ENCODE results near the gene KCTD10. TPM values are rescaled to one million over a fixed set of nuclear protein-coding genes. Genes with fewer than 3 reads are reported as not detected.
A peak's percentile ranks its signal among the peaks of the same experiment; 100 is the strongest.

KCTD10 gene
- total RNA-seq, 2 experiments from 2014 or later, result 37.4 to 38.2 TPM

DNA sequence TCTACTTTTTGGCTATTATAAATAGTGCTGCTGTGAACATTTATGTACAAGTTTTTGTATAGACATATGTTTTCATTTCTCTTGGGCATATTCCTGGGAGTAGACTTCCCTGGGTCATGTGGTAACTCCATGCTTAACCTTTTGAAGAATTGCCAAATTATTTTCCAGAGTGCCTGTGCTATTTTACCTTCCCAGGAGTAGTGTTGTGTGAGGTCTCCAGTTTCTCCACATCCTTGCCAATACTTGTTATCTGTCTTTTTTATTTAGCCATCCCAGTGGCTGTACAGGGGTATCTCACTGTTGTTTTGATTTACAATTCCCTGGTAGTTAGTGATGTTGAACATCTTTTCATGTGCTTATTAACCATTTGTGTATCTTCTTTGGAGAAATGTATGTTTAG, 19.2 kb upstream of the KCTD10 start:
- Mint-ChIP-seq H3K4me1 (ENCODE audit: low read depth) (peaks cover 5% of the 10 kb centered on the region), H3K27ac (no peak overlapping the region), H3K36me3 (ENCODE audit: low read depth) (peaks cover 34% of the 10 kb centered on the region), H3K4me3 (no peak overlapping the region), H3K9me3 (no peaks in the 10 kb centered on the region), H3K27me3 (no peaks in the 10 kb centered on the region)
- ChIA-PET POLR2A (no interaction called here), CTCF (no interaction called here)
- ATAC-seq, result no peak
- DNase-seq, result no peak
- TF ChIP-seq, protein P1, sequence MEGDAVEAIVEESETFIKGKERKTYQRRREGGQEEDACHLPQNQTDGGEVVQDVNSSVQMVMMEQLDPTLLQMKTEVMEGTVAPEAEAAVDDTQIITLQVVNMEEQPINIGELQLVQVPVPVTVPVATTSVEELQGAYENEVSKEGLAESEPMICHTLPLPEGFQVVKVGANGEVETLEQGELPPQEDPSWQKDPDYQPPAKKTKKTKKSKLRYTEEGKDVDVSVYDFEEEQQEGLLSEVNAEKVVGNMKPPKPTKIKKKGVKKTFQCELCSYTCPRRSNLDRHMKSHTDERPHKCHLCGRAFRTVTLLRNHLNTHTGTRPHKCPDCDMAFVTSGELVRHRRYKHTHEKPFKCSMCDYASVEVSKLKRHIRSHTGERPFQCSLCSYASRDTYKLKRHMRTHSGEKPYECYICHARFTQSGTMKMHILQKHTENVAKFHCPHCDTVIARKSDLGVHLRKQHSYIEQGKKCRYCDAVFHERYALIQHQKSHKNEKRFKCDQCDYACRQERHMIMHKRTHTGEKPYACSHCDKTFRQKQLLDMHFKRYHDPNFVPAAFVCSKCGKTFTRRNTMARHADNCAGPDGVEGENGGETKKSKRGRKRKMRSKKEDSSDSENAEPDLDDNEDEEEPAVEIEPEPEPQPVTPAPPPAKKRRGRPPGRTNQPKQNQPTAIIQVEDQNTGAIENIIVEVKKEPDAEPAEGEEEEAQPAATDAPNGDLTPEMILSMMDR (IDR thresholded peaks at IDR 0.05), result no peak
- intact Hi-C loops (cut with micrococcal nuclease), result no loop called here

DNA sequence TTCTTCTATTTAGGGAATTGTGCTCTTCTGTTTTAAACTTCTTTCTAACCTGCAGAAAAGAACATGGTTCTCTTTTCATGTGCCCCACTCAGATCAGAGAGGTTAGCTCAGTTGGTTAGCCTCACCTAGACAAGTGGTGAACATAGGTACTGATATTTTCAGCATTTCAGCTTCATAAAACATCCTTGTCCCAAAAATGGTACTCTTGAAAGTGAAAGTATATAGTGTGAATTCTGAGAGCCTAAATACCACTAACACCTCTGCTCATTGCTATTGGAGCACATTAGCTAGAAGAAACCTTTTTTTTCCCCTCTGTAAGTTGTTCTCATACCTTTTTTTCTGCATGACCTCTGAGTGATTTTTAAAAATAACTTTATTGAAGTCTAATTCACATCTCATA, 17.9 kb upstream of the KCTD10 start:
- peak overlapping the region; percentile 16 for H3K27ac Mint-ChIP-seq
- ChIA-PET POLR2A (interaction anchor here (2.1 kb wide), 1 partner anchor 18 kb away, joined by 6 read pairs; the partner anchor contains the start of genes KCTD10 and UBE3B), CTCF (interaction anchor here (0.8 to 1.4 kb wide), 4 partner anchors 62 to 103 kb away, joined by 3 to 5 read pairs (median 3); no protein-coding TSS in a partner anchor)
- H3K27me3 Mint-ChIP-seq, result no peaks in the 10 kb centered on the region
- DNase-seq (no peak), ATAC-seq (no peak)
- no peaks in the 10 kb centered on the region for H3K9me3 Mint-ChIP-seq
- H3K4me3 Mint-ChIP-seq, result no peak overlapping the region
- H3K4me1 Mint-ChIP-seq (ENCODE audit: low read depth), result peaks cover 5% of the 10 kb centered on the region
- peaks cover 28% of the 10 kb centered on the region for H3K36me3 Mint-ChIP-seq (ENCODE audit: low read depth)
- intact Hi-C loops (cut with micrococcal nuclease), result no loop called here
- TF ChIP-seq, protein P1 (IDR thresholded peaks at IDR 0.05), result no peak

- TF ChIP-seq, protein P1 (IDR thresholded peaks at IDR 0.05), result no peak
- H3K4me3 Mint-ChIP-seq, result no peak overlapping the region
- ATAC-seq (no peak), DNase-seq (no peak)
- H3K36me3 Mint-ChIP-seq (ENCODE audit: low read depth), result peaks cover 34% of the 10 kb centered on the region
- ChIA-PET CTCF (interaction anchor here (0.5 to 1.4 kb wide), 6 partner anchors 62 to 281 kb away, joined by 3 to 5 read pairs (median 3); no protein-coding TSS in a partner anchor), POLR2A (interaction anchor here (2.1 kb wide), 1 partner anchor 17 kb away, joined by 6 read pairs; the partner anchor contains the start of genes KCTD10 and UBE3B)
- H3K27me3 Mint-ChIP-seq, result no peaks in the 10 kb centered on the region
- intact Hi-C loops (cut with micrococcal nuclease), result no loop called here
- peaks cover 5% of the 10 kb centered on the region for H3K4me1 Mint-ChIP-seq (ENCODE audit: low read depth)
- peak overlapping the region; percentile 18 for H3K27ac Mint-ChIP-seq
- no peaks in the 10 kb centered on the region for H3K9me3 Mint-ChIP-seq
Observed at GRCh38 chr12:109494348-109494881, 17.3 kb upstream of the KCTD10 start.

DNA sequence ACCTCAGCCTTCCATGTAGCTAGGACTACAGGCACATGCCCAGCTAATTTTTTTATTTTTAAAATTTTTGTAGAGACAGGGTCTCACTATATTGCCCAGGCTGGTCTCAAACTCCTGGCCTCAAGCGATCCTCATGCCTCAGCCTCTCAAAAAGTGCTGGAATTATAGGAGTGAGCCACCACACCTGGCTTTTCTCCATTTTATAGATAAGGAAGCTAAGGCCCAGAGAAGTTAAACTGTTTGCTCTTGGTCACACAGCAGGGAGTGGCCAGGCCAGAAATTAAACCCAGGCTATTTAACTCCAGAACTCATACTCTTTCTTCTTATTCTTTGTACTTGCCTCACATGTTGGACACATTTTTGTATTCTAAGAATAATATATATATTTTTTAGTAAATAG, 16.8 kb upstream of the KCTD10 start:
- ATAC-seq (no peak), DNase-seq (no peak)
- H3K27me3 Mint-ChIP-seq, result no peaks in the 10 kb centered on the region
- peaks cover 5% of the 10 kb centered on the region for H3K4me1 Mint-ChIP-seq (ENCODE audit: low read depth)
- TF ChIP-seq, protein P1 (IDR thresholded peaks at IDR 0.05), result no peak
- intact Hi-C loops (cut with micrococcal nuclease), result no loop called here
- no peaks in the 10 kb centered on the region for H3K9me3 Mint-ChIP-seq
- no peak overlapping the region for H3K27ac Mint-ChIP-seq
- POLR2A ChIA-PET, result interaction anchor here (2.1 kb wide), 1 partner anchor 17 kb away, joined by 6 read pairs; the partner anchor contains the start of genes KCTD10 and UBE3B
- H3K4me3 Mint-ChIP-seq, result no peak overlapping the region
- peaks cover 38% of the 10 kb centered on the region for H3K36me3 Mint-ChIP-seq (ENCODE audit: low read depth)
- CTCF ChIA-PET, result interaction anchor here (0.5 to 1.4 kb wide), 3 partner anchors 104 to 281 kb away, joined by 3 read pairs; no protein-coding TSS in a partner anchor

- intact Hi-C loops (cut with micrococcal nuclease), result no loop called here
- no peaks in the 10 kb centered on the region for H3K9me3 Mint-ChIP-seq
- TF ChIP-seq, protein P1 (IDR thresholded peaks at IDR 0.05), result no peak
- no peaks in the 10 kb centered on the region for H3K27me3 Mint-ChIP-seq
- ATAC-seq (no peak), DNase-seq (no peak)
- no peak overlapping the region for H3K27ac Mint-ChIP-seq
- POLR2A ChIA-PET, result interaction anchor here (0.9 to 2.1 kb wide), 2 partner anchors 16 to 17 kb away, joined by 3 to 6 read pairs; partner anchors contain the start of genes KCTD10 and UBE3B
- peaks cover 5% of the 10 kb centered on the region for H3K4me1 Mint-ChIP-seq (ENCODE audit: low read depth)
- peaks cover 38% of the 10 kb centered on the region for H3K36me3 Mint-ChIP-seq (ENCODE audit: low read depth)
- H3K4me3 Mint-ChIP-seq, result no peak overlapping the region
- CTCF ChIA-PET, result interaction anchor here (1.1 kb wide), 1 partner anchor 282 kb away, joined by 3 read pairs; no protein-coding TSS in a partner anchor
Observed at GRCh38 chr12:109493090-109493489, 16.0 kb upstream of the KCTD10 start.

All from activated CD8-positive, alpha-beta T cell treated with anti-CD3 and anti-CD28 coated beads for 36 hours (primary cell).